Measurements from ENCODE around the gene PTPA.
"Not testable (repeated sequence)": the region's sequence is repeated elsewhere in the genome, so short reads cannot be mapped to it uniquely, and the experiment has no call there.

DNA sequence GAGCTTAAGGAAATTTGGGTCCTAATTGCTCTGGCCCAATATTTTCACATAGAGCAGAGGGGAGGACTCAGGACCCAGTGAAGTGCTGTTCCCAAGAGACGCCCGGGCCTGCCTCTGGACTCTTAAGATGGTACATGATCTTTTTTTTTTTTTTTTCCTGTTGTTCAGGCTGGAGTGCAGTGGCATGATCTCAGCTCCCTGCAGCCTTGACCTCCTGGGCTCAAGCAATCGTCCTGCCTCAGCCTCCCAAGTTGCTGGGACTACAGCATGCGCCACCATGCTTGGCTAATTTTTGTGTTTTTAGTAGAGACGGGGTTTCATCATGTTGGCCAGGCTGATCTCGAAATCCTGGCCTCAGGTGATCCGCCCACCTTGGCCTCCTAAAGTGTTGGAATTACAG is 19.1 kb downstream of the PTPA start:
- not testable (repeated sequence) for TF ChIP-seq YY1 (IDR thresholded peaks at IDR 0.05; ENCODE audit: insufficient read depth, insufficient read length); ZNF274 (IDR thresholded peaks at IDR 0.05; ENCODE audit: low read depth, low read length)
